BLaER1 treated with 17β-estradiol and CSF1 and Interleukin-3, amounts not matched to agents 10 nM and 100 nM (cell line): Measurements from ENCODE around the gene EPN1.

ENCODE experiments used
- H3K27ac ChIP-seq, 11 experiments: shearing (Covaris generic); formaldehyde crosslinking; 2 replicates each; pipeline ENCODE4 v1.8.1; 2022
- H3K27me3 ChIP-seq, 11 experiments: shearing (Covaris generic); formaldehyde crosslinking; 2 replicates each; pipeline ENCODE4 v1.8.1; 2022
- H3K36me3 ChIP-seq, 11 experiments: shearing (Covaris generic); formaldehyde crosslinking; 2 replicates each; pipeline ENCODE4 v1.8.1; 2022
- H3K4me1 ChIP-seq, 10 experiments: shearing (Covaris generic); formaldehyde crosslinking; 2 replicates each; pipeline ENCODE4 v1.8.1; 2022
- H3K4me2 ChIP-seq, 11 experiments: shearing (Covaris generic); formaldehyde crosslinking; 2 replicates each; pipeline ENCODE4 v1.8.1; 2022
- H3K4me3 ChIP-seq, 10 experiments: shearing (Covaris generic); formaldehyde crosslinking; 2 replicates each; pipeline ENCODE4 v1.8.1; 2022
- H3K9ac ChIP-seq, 11 experiments: shearing (Covaris generic); formaldehyde crosslinking; 2 replicates each; pipeline ENCODE4 v1.8.1; 2022
- H3K9me3 ChIP-seq, 11 experiments: shearing (Covaris generic); formaldehyde crosslinking; replicated peaks in 1 of 11; 2 replicates each; pipeline ENCODE4 v1.8.1; 2022
- H4K20me1 ChIP-seq, 11 experiments: shearing (Covaris generic); formaldehyde crosslinking; 2 replicates each; pipeline ENCODE4 v1.8.1; 2022
- Cebpa-rat ChIP-seq, 11 experiments: shearing (Covaris generic); IDR thresholded peaks; 2 replicates each; pipeline ENCODE4 v1.8.1; 2022

The EPN1 gene

GRCh38 chr19:55683449-55684261 lies 8.6 kb downstream of the EPN1 start:
- H3K36me3 ChIP-seq = peaks cover 91 to 100% (median 98%) of the 10 kb centered on the region in 11 experiments
- H3K9ac ChIP-seq = peak overlapping the region in 4 of 11 experiments; percentile 0 to 17 (median 4); a peak in 1 of 22 replicates
- no peak overlapping the region for H3K4me2 ChIP-seq
- H3K4me3 ChIP-seq = no peak overlapping the region
- H3K9me3 ChIP-seq = no peaks in the 10 kb centered on the region
- H4K20me1 ChIP-seq = peaks cover 94 to 100% (median 100%) of the 10 kb centered on the region in 11 experiments
- H3K4me1 ChIP-seq = peaks cover 33 to 61% (median 49%) of the 10 kb centered on the region in 10 experiments
- TF ChIP-seq Cebpa-rat (IDR thresholded peaks at IDR 0.05) = no peak
- H3K27ac ChIP-seq = no peak overlapping the region; a peak in 1 of 22 replicates
- H3K27me3 ChIP-seq = no peaks in the 10 kb centered on the region

GRCh38 chr19:55684946-55685681 lies 10.1 kb downstream of the EPN1 start:
- Histone ChIP-seq H3K4me1 (peaks cover 33 to 53% (median 45%) of the 10 kb centered on the region in 10 experiments), H4K20me1 (peaks cover 99 to 100% (median 100%) of the 10 kb centered on the region in 11 experiments), H3K27me3 (no peaks in the 10 kb centered on the region), H3K4me2 (no peak overlapping the region), H3K36me3 (peaks cover 90 to 100% (median 97%) of the 10 kb centered on the region in 11 experiments), H3K4me3 (no peak overlapping the region), H3K9me3 (no peaks in the 10 kb centered on the region), H3K9ac (peak overlapping the region in 4 of 11 experiments; percentile 22 to 42 (median 30); a peak in 2 of 22 replicates), H3K27ac (no peak overlapping the region)
- no peak for TF ChIP-seq Cebpa-rat (IDR thresholded peaks at IDR 0.05)

GRCh38 chr19:55685776-55686175 lies 10.8 kb downstream of the EPN1 start:
- peaks cover 29 to 50% (median 40%) of the 10 kb centered on the region in 10 experiments for H3K4me1 ChIP-seq
- peaks cover 99 to 100% (median 100%) of the 10 kb centered on the region in 11 experiments for H4K20me1 ChIP-seq
- peak overlapping the region in 5 of 11 experiments; percentile 21 to 42 (median 26); a peak in 4 of 22 replicates for H3K9ac ChIP-seq
- no peaks in the 10 kb centered on the region for H3K9me3 ChIP-seq
- H3K4me2 ChIP-seq = no peak overlapping the region
- no peak overlapping the region for H3K27ac ChIP-seq
- H3K4me3 ChIP-seq = no peak overlapping the region
- H3K36me3 ChIP-seq = peaks cover 90 to 100% (median 97%) of the 10 kb centered on the region in 11 experiments
- H3K27me3 ChIP-seq = no peaks in the 10 kb centered on the region
- TF ChIP-seq Cebpa-rat (IDR thresholded peaks at IDR 0.05) = no peak

GRCh38 chr19:55686311-55687050 lies 11.5 kb downstream of the EPN1 start:
- Histone ChIP-seq H3K4me3 (no peak overlapping the region), H3K9me3 (no peaks in the 10 kb centered on the region), H3K9ac (peak overlapping the region in 7 of 11 experiments; percentile 5 to 52 (median 34); a peak in 7 of 22 replicates), H4K20me1 (peaks cover 98 to 100% (median 100%) of the 10 kb centered on the region in 11 experiments), H3K27me3 (no peaks in the 10 kb centered on the region), H3K4me1 (peaks cover 22 to 44% (median 34%) of the 10 kb centered on the region in 10 experiments; a peak in 19 of 20 replicates), H3K4me2 (peak overlapping the region in 1 of 11 experiments; percentile 51; a peak in 1 of 22 replicates), H3K36me3 (peaks cover 90 to 100% (median 97%) of the 10 kb centered on the region in 11 experiments), H3K27ac (no peak overlapping the region; a peak in 1 of 22 replicates)
- no peak for TF ChIP-seq Cebpa-rat (IDR thresholded peaks at IDR 0.05)

- peaks cover 87 to 100% (median 96%) of the 10 kb centered on the region in 11 experiments for H4K20me1 ChIP-seq
- no peak for TF ChIP-seq Cebpa-rat (IDR thresholded peaks at IDR 0.05)
- H3K4me1 ChIP-seq = peaks cover 22 to 44% (median 34%) of the 10 kb centered on the region in 10 experiments; a peak in 19 of 20 replicates
- H3K9ac ChIP-seq = peak overlapping the region in 9 of 11 experiments; percentile 28 to 54 (median 40); a peak in 13 of 22 replicates
- H3K27ac ChIP-seq = peak overlapping the region in 4 of 11 experiments; percentile 1 to 47 (median 30); a peak in 7 of 22 replicates
- no peaks in the 10 kb centered on the region for H3K9me3 ChIP-seq
- peaks cover 87 to 100% (median 97%) of the 10 kb centered on the region in 11 experiments for H3K36me3 ChIP-seq
- no peaks in the 10 kb centered on the region for H3K27me3 ChIP-seq
- H3K4me3 ChIP-seq = no peak overlapping the region
- H3K4me2 ChIP-seq = peak overlapping the region in 9 of 11 experiments; percentile 26 to 64 (median 51); a peak in 16 of 22 replicates
Observed at GRCh38 chr19:55687281-55688201, 12.5 kb downstream of the EPN1 start.

- H3K27ac ChIP-seq = peak overlapping the region in 6 of 11 experiments; percentile 1 to 47 (median 30); a peak in 8 of 22 replicates
- no peak for TF ChIP-seq Cebpa-rat (IDR thresholded peaks at IDR 0.05)
Observed at GRCh38 chr19:55688422-55689218, 13.6 kb downstream of the EPN1 start.

More at GRCh38 chr19:55688422-55689218, 13.6 kb downstream of the EPN1 start:
- no peaks in the 10 kb centered on the region for H3K27me3 ChIP-seq
- H3K4me1 ChIP-seq = peaks cover 22 to 44% (median 34%) of the 10 kb centered on the region in 10 experiments; a peak in 19 of 20 replicates
- H3K9ac ChIP-seq = peak overlapping the region in 5 of 11 experiments; percentile 7 to 54 (median 34); a peak in 8 of 22 replicates
- peak overlapping the region in 9 of 11 experiments; percentile 26 to 64 (median 51); a peak in 15 of 22 replicates for H3K4me2 ChIP-seq
- H3K9me3 ChIP-seq = no peaks in the 10 kb centered on the region
- H4K20me1 ChIP-seq = peaks cover 78 to 100% (median 95%) of the 10 kb centered on the region in 11 experiments
- peaks cover 87 to 100% (median 97%) of the 10 kb centered on the region in 11 experiments for H3K36me3 ChIP-seq
- H3K4me3 ChIP-seq = no peak overlapping the region
